ENCODE measurements around the gene CFAP45. TPM values are rescaled to one million over a fixed set of nuclear protein-coding genes. Genes with fewer than 3 reads are reported as not detected.

The CFAP45 gene
- polyA plus RNA-seq, 3 donors = 0.12 to 1.0 TPM; not detected in 1

GRCh38 chr1:159935305-159935704, 35.3 kb upstream of the CFAP45 start:
- WGBS (ENCODE audit: insufficient coverage) = 96% methylated on average over 10 of the region's 11 CpGs
- Histone ChIP-seq H3K79me2 (ENCODE audit: insufficient read depth, low read length) (peaks cover 40% of the 10 kb centered on the region), H3K4me3 (replicated peaks in 1 of 3; ENCODE audit: low read depth in 2 of 3, low read length in 3 of 3) (no peak overlapping the region), H3K36me3 (replicated peaks in 1 of 2; ENCODE audit: control insufficient read depth in 1 of 2, insufficient read depth in 2 of 2, low read length in 2 of 2) (no peaks in the 10 kb centered on the region), H2AFZ (ENCODE audit: insufficient read depth, low read depth, low read length, poor library complexity, severe bottlenecking) (no peak overlapping the region), H3K4me2 (replicated peaks; ENCODE audit: extremely low read depth, low read length, poor library complexity, severe bottlenecking) (no peak overlapping the region), H3K27me3 (ENCODE audit: control insufficient read depth in 2 of 2, insufficient read depth in 2 of 2, low read length in 2 of 2) (no peaks in the 10 kb centered on the region), H3K9ac (ENCODE audit: insufficient read depth, low read length, poor library complexity, severe bottlenecking) (no peak overlapping the region), H3K9me3 (replicated peaks in 1 of 2; ENCODE audit: control insufficient read depth in 1 of 2, insufficient read depth in 1 of 2, low read length in 2 of 2) (no peaks in the 10 kb centered on the region), H3K4me1 (ENCODE audit: control insufficient read depth in 1 of 2, insufficient read depth in 2 of 2, low read length in 2 of 2) (peaks cover 40 to 49% of the 10 kb centered on the region in 2 donors), H4K20me1 (ENCODE audit: insufficient read depth, low read length) (no peaks in the 10 kb centered on the region), H3K27ac (ENCODE audit: low read depth in 1 of 2, low read length in 2 of 2) (no peak overlapping the region)
- H3K9me3 Mint-ChIP-seq = peaks cover 0 to 1% (median 0%) of the 10 kb centered on the region in 7 donors
- no peak for DNase-seq
- H3K4me3 Mint-ChIP-seq = no peak overlapping the region
- H3K4me1 Mint-ChIP-seq = peaks cover 49% of the 10 kb centered on the region
- peak overlapping the region in 2 of 7 donors; percentile 43 to 44 for H3K27ac Mint-ChIP-seq
- intact Hi-C loops (cut with micrococcal nuclease) = loop anchor here (5.0 to 10.0 kb wide), 2 partner anchors 152 to 159 kb away; partner anchors contain the start of gene IGSF8 (in 1 of the 2)
- no peaks in the 10 kb centered on the region for H3K36me3 Mint-ChIP-seq
- no peak for TF ChIP-seq CTCF (IDR thresholded peaks at IDR 0.05)
- H3K27me3 Mint-ChIP-seq (ENCODE audit: low read depth in 3 of 3) = peaks cover 0 to 4% (median 2%) of the 10 kb centered on the region in 3 donors

GRCh38 chr1:159934136-159935039, 34.4 kb upstream of the CFAP45 start:
- whole genome bisulfite sequencing (ENCODE audit: insufficient coverage) = 100% methylated on average over 6 of the region's 14 CpGs

More at GRCh38 chr1:159934136-159935039, 34.4 kb upstream of the CFAP45 start:
- Histone ChIP-seq H3K4me1 (ENCODE audit: control insufficient read depth in 1 of 2, insufficient read depth in 2 of 2, low read length in 2 of 2) (peaks cover 39 to 40% of the 10 kb centered on the region in 2 donors), H3K79me2 (ENCODE audit: insufficient read depth, low read length) (peaks cover 30% of the 10 kb centered on the region), H3K27me3 (ENCODE audit: control insufficient read depth in 2 of 2, insufficient read depth in 2 of 2, low read length in 2 of 2) (no peaks in the 10 kb centered on the region), H3K4me2 (replicated peaks; ENCODE audit: extremely low read depth, low read length, poor library complexity, severe bottlenecking) (no peak overlapping the region), H3K9ac (ENCODE audit: insufficient read depth, low read length, poor library complexity, severe bottlenecking) (no peak overlapping the region), H2AFZ (ENCODE audit: insufficient read depth, low read depth, low read length, poor library complexity, severe bottlenecking) (no peak overlapping the region), H3K4me3 (replicated peaks in 1 of 3; ENCODE audit: low read depth in 2 of 3, low read length in 3 of 3) (no peak overlapping the region), H4K20me1 (ENCODE audit: insufficient read depth, low read length) (no peaks in the 10 kb centered on the region), H3K27ac (ENCODE audit: low read depth in 1 of 2, low read length in 2 of 2) (no peak overlapping the region), H3K9me3 (replicated peaks in 1 of 2; ENCODE audit: control insufficient read depth in 1 of 2, insufficient read depth in 1 of 2, low read length in 2 of 2) (no peaks in the 10 kb centered on the region), H3K36me3 (replicated peaks in 1 of 2; ENCODE audit: control insufficient read depth in 1 of 2, insufficient read depth in 2 of 2, low read length in 2 of 2) (no peaks in the 10 kb centered on the region)
- intact Hi-C loops (cut with micrococcal nuclease) = loop anchor here (5.0 to 10.0 kb wide), 3 partner anchors 42 to 160 kb away; partner anchors contain the start of gene IGSF8 (in 1 of the 2)
- DNase-seq = no peak
- Mint-ChIP-seq H3K27me3 (ENCODE audit: low read depth in 3 of 3) (peaks cover 0 to 4% (median 2%) of the 10 kb centered on the region in 3 donors), H3K9me3 (peaks cover 0 to 1% (median 0%) of the 10 kb centered on the region in 7 donors), H3K36me3 (no peaks in the 10 kb centered on the region), H3K4me3 (no peak overlapping the region), H3K4me1 (peaks cover 42% of the 10 kb centered on the region), H3K27ac (no peak overlapping the region)
- no peak for TF ChIP-seq CTCF (IDR thresholded peaks at IDR 0.05)

Measured in CD14-positive monocyte (primary cell).